ENCODE results near the gene TMEM263.

Gene TMEM263

DNA sequence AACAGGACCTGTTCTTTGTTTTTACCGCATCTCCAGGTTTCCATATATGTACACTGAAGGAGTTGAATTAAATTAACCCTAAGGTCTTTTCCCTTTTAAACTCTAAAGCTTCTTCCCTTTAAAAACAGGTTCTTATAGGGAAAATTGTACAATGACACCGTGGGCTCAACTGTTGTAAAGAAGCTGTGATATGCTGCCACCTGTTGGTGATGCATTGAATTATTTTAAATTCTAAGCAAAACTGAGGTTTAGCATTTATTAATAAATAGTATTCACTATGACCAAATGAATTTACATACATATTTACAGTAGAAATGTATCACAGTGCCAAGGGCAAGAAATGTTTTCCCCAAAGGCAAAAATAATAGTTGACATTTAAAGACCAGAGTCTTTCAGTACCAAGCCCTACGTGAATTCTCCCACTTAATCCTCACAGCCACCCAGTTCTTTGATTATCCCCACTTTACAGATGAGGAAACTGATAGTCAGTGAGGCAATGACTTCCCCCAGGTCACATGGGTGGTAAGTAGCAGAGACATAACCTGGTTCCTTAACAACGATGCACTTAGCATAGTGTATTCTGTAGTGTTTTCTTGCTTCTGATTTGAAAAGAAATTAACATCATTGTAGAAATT is 35.7 kb upstream of the TMEM263 start:
- TF ChIP-seq, protein P1, sequence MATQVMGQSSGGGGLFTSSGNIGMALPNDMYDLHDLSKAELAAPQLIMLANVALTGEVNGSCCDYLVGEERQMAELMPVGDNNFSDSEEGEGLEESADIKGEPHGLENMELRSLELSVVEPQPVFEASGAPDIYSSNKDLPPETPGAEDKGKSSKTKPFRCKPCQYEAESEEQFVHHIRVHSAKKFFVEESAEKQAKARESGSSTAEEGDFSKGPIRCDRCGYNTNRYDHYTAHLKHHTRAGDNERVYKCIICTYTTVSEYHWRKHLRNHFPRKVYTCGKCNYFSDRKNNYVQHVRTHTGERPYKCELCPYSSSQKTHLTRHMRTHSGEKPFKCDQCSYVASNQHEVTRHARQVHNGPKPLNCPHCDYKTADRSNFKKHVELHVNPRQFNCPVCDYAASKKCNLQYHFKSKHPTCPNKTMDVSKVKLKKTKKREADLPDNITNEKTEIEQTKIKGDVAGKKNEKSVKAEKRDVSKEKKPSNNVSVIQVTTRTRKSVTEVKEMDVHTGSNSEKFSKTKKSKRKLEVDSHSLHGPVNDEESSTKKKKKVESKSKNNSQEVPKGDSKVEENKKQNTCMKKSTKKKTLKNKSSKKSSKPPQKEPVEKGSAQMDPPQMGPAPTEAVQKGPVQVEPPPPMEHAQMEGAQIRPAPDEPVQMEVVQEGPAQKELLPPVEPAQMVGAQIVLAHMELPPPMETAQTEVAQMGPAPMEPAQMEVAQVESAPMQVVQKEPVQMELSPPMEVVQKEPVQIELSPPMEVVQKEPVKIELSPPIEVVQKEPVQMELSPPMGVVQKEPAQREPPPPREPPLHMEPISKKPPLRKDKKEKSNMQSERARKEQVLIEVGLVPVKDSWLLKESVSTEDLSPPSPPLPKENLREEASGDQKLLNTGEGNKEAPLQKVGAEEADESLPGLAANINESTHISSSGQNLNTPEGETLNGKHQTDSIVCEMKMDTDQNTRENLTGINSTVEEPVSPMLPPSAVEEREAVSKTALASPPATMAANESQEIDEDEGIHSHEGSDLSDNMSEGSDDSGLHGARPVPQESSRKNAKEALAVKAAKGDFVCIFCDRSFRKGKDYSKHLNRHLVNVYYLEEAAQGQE (IDR thresholded peaks at IDR 0.05; ENCODE audit: insufficient read depth in 1 of 2, low read depth in 2 of 2, low read length in 2 of 2), result no peak
- TF ChIP-seq SIN3A (IDR thresholded peaks at IDR 0.05; ENCODE audit: borderline replicate concordance, insufficient read depth, low read length) (no peak), POLR2AphosphoS5 (IDR thresholded peaks at IDR 0.05; ENCODE audit: low read depth, low read length) (no peak), FOXP2 (optimal IDR thresholded peaks at IDR 0.05; ENCODE audit: borderline replicate concordance, extremely low read depth, extremely low read length, insufficient read depth) (no peak), TAF1 (IDR thresholded peaks at IDR 0.05; ENCODE audit: borderline replicate concordance, insufficient read depth, low read length) (no peak)

DNA sequence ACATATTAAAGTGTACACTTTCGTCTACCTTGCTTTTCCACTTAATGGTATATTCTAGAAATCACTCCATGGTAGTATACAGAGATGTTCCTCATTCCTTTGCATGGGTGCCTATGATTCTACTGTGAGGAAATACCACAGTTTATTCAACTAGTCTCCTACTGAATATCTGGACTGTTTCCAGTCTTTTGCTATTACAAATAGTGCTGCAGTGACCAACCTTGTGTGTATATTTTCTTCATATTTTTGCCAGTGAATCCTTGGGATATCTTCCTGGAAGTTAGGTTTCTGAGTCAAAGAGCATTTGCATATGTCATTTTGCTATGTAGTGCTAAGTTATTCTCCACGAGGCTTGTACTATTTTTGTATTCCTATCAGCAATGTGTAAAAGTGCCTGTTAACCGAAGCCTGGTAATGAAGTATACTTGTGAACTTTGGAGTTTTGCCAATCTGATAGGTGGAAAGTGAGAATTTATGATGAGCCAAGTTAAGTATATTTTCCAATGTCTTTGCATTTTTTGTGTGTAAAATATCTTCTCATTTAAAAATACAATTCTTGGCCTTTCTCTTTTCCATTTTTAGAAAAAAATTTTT is 31.3 kb upstream of the TMEM263 start:
- TF ChIP-seq POLR2AphosphoS5 (IDR thresholded peaks at IDR 0.05; ENCODE audit: low read depth, low read length) (no peak), FOXP2 (optimal IDR thresholded peaks at IDR 0.05; ENCODE audit: borderline replicate concordance, extremely low read depth, extremely low read length, insufficient read depth) (no peak), TAF1 (IDR thresholded peaks at IDR 0.05; ENCODE audit: borderline replicate concordance, insufficient read depth, low read length) (no peak), SIN3A (IDR thresholded peaks at IDR 0.05; ENCODE audit: borderline replicate concordance, insufficient read depth, low read length) (no peak)
- TF ChIP-seq, protein P1 (IDR thresholded peaks at IDR 0.05; ENCODE audit: insufficient read depth in 1 of 2, low read depth in 2 of 2, low read length in 2 of 2), result no peak

DNA sequence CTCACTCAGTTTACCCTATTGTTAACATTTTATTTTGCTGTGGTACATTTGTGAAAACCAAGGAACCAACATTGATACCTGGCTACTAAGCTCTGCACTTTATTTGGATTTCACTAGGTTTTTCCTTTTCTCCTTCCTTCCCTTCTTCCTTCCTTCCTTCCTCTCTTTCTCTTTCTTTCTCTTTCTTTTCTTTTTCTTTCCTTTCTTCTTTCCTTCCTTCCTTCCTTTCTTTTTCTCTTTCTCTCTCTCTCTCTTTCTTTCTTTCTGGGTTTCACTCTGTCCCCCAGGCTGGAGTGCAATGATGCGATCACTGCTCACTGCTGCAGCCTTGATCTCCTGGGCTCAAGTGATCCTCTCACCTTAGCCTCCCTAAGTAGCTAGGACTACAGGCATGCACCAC is 29.1 kb upstream of the TMEM263 start:
- TF ChIP-seq FOXP2 (optimal IDR thresholded peaks at IDR 0.05; ENCODE audit: borderline replicate concordance, extremely low read depth, extremely low read length, insufficient read depth) (no peak), TAF1 (IDR thresholded peaks at IDR 0.05; ENCODE audit: borderline replicate concordance, insufficient read depth, low read length) (no peak), POLR2AphosphoS5 (IDR thresholded peaks at IDR 0.05; ENCODE audit: low read depth, low read length) (no peak), SIN3A (IDR thresholded peaks at IDR 0.05; ENCODE audit: borderline replicate concordance, insufficient read depth, low read length) (no peak)
- TF ChIP-seq, protein P1 (IDR thresholded peaks at IDR 0.05; ENCODE audit: insufficient read depth in 1 of 2, low read depth in 2 of 2, low read length in 2 of 2), result no peak

DNA sequence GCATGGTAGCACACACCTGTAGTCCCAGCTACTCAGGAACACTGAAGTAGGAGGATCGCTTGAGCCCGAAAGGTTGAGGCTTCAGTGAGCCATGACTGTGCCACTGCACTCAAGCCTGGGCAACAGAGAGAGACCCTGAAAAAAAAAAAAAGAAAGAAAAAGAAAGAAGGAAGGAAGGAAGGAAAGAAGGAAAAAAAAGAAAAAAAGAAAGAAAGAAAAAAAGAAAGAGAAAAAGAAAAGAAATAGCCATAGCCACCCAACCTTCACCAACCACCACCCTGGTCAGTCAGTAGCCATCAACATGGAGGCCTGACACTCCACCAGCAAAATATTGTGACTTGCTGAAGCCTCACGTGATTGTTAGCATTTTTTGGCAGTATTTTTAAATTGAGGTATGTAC is 21.4 kb upstream of the TMEM263 start:
- TF ChIP-seq TAF1 (IDR thresholded peaks at IDR 0.05; ENCODE audit: borderline replicate concordance, insufficient read depth, low read length) (no peak), POLR2AphosphoS5 (IDR thresholded peaks at IDR 0.05; ENCODE audit: low read depth, low read length) (no peak), FOXP2 (optimal IDR thresholded peaks at IDR 0.05; ENCODE audit: borderline replicate concordance, extremely low read depth, extremely low read length, insufficient read depth) (no peak), SIN3A (IDR thresholded peaks at IDR 0.05; ENCODE audit: borderline replicate concordance, insufficient read depth, low read length) (no peak)
- TF ChIP-seq, protein P1 (IDR thresholded peaks at IDR 0.05; ENCODE audit: insufficient read depth in 1 of 2, low read depth in 2 of 2, low read length in 2 of 2), result no peak
